ENCODE measurements around the gene ETV6.

The ETV6 gene

GRCh38 chr12:11673666-11674461, 24.4 kb downstream of the ETV6 start:
- DNase-seq (ENCODE audit: low spot score): no peak
- TF ChIP-seq CTCF (IDR thresholded peaks at IDR 0.05; ENCODE audit: extremely low read depth, insufficient read depth, missing control alignments): no peak
- in situ Hi-C loops (cut with MboI; ENCODE audit: low pct_unique_long_range_greater_than_20kb, low sequenced_read_pairs, unreplicated experiment): no loop called here

- no peak for DNase-seq (ENCODE audit: low spot score)
- TF ChIP-seq CTCF (IDR thresholded peaks at IDR 0.05; ENCODE audit: extremely low read depth, insufficient read depth, missing control alignments): no peak
- in situ Hi-C loops (cut with MboI; ENCODE audit: low pct_unique_long_range_greater_than_20kb, low sequenced_read_pairs, unreplicated experiment): no loop called here
Observed at GRCh38 chr12:11674894-11675390, 25.5 kb downstream of the ETV6 start.

GRCh38 chr12:11676052-11676451, 26.6 kb downstream of the ETV6 start:
- no peak for DNase-seq (ENCODE audit: low spot score)
- no peak for TF ChIP-seq CTCF (IDR thresholded peaks at IDR 0.05; ENCODE audit: extremely low read depth, insufficient read depth, missing control alignments)

GRCh38 chr12:11677093-11677492, 27.6 kb downstream of the ETV6 start:
- in situ Hi-C loops (cut with MboI; ENCODE audit: low pct_unique_long_range_greater_than_20kb, low sequenced_read_pairs, unreplicated experiment): no loop called here
- DNase-seq (ENCODE audit: low spot score): no peak
- no peak for TF ChIP-seq CTCF (IDR thresholded peaks at IDR 0.05; ENCODE audit: extremely low read depth, insufficient read depth, missing control alignments)

More at GRCh38 chr12:11676052-11676451, 26.6 kb downstream of the ETV6 start:
- in situ Hi-C loops (cut with MboI; ENCODE audit: low pct_unique_long_range_greater_than_20kb, low sequenced_read_pairs, unreplicated experiment): no loop called here

GRCh38 chr12:11677752-11678151, 28.3 kb downstream of the ETV6 start:
- TF ChIP-seq CTCF (IDR thresholded peaks at IDR 0.05; ENCODE audit: extremely low read depth, insufficient read depth, missing control alignments): no peak
- no peak for DNase-seq (ENCODE audit: low spot score)
- in situ Hi-C loops (cut with MboI; ENCODE audit: low pct_unique_long_range_greater_than_20kb, low sequenced_read_pairs, unreplicated experiment): no loop called here

- in situ Hi-C loops (cut with MboI; ENCODE audit: low pct_unique_long_range_greater_than_20kb, low sequenced_read_pairs, unreplicated experiment): no loop called here
- no peak for DNase-seq (ENCODE audit: low spot score)
- no peak for TF ChIP-seq CTCF (IDR thresholded peaks at IDR 0.05; ENCODE audit: extremely low read depth, insufficient read depth, missing control alignments)
Observed at GRCh38 chr12:11678781-11679180, 29.3 kb downstream of the ETV6 start.
